H1 (cell line): Measurements from ENCODE around the gene ARHGEF3. TPM values are rescaled to one million over a fixed set of nuclear protein-coding genes. Genes with fewer than 3 reads are reported as not detected.

ENCODE experiments used
- SUZ12 ChIP-seq: fragments of 200-600 bp; sonication (generic); IDR thresholded peaks from 2 replicates; pipeline ENCODE4 v1.6.1; 2012; ENCODE audit warnings: mild to moderate bottlenecking, inconsistent platforms, low read length, moderate library complexity, mixed read lengths
- polyA plus RNA-seq, 7 experiments: library from polyadenylated mRNA; depleted of rRNA in 3 of 7; stranded (reverse) in 5 of 7; unstranded in 2 of 7; fragments of >200 nt in 5 of 7; fragments of 200-250 nt in 2 of 7; gene quantifications; 1 replicate in 5 of 7; 2 replicates in 1 of 7; 4 replicates in 1 of 7; pipeline versions ENCODE4 v1.2.1 to v1.2.3, GENCODE V29; 2011 to 2013; ENCODE audit warnings: missing spikeins in 2 of 7, mixed read lengths in 2 of 7
- total RNA-seq: library from RNA; stranded (reverse); fragmentation: NEBNext Ultra II Directional; extraction: Animal tissue kit (Norgen Biotek cat#: 25700); gene quantifications from 2 replicates; pipeline ENCODE4 v1.2.1, GENCODE V29; 2021

The ARHGEF3 gene
- total and polyA plus RNA-seq, 2 of the 8 experiments (the other 6 are each of a cell fraction or from before 2014, with no cell fraction given) = 2.8 to 6.0 TPM

DNA sequence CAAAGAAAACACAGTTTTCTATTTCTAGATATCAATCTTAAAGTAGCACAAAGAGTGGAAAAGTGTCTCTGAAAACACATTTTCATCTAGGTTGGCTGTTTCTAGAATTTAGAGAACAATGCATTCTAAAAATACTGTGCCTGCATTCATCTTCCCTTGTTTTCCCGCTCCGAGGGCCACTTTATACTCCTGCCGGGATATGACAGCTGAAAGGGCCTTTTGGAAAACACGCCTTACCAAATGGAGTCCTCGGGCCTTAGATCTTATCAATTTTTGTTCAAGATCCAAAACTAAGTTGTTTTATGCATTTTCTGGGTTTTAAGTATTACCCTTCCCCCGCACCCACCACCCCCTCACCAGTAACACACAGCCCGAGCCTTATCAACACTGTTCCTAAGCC is 47.9 kb upstream of the ARHGEF3 start (continued):
- TF ChIP-seq SUZ12 = no peak
